ENCODE measurements around the gene LRP3.

DNA sequence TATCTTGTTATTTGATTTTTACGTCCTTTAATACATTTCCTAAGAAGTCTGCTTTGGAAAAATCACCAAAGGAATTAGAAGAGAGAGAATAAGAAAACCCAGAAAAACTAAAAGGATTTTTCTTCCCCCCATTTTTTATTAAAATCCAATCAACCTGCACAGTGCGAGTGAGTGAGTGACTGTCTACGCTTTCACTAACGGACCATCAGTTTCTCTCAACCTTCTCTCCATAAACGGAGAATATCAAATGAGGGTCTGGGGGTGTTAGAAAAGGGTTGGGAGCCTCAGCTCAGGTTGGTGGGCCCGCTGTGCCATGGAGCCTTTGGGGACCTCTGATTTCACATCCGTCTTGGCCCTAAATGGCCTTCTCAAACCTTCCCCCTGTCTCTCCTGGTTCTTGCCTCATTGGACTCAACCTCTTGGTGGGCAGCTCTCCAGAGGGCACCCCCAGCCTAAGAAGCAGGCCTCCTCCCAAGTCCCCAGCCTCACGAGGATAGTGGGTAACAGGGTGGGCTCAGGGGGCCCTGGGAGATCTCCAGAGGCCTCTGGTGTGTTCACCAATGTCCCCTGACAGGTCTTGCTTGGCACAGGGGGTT is 763 bp upstream of the LRP3 start:
- TF ChIP-seq, protein P1, sequence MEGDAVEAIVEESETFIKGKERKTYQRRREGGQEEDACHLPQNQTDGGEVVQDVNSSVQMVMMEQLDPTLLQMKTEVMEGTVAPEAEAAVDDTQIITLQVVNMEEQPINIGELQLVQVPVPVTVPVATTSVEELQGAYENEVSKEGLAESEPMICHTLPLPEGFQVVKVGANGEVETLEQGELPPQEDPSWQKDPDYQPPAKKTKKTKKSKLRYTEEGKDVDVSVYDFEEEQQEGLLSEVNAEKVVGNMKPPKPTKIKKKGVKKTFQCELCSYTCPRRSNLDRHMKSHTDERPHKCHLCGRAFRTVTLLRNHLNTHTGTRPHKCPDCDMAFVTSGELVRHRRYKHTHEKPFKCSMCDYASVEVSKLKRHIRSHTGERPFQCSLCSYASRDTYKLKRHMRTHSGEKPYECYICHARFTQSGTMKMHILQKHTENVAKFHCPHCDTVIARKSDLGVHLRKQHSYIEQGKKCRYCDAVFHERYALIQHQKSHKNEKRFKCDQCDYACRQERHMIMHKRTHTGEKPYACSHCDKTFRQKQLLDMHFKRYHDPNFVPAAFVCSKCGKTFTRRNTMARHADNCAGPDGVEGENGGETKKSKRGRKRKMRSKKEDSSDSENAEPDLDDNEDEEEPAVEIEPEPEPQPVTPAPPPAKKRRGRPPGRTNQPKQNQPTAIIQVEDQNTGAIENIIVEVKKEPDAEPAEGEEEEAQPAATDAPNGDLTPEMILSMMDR (IDR thresholded peaks at IDR 0.05; ENCODE audit: poor library complexity, severe bottlenecking), result no peak
- TF ChIP-seq EZH2 (IDR thresholded peaks at IDR 0.05; ENCODE audit: borderline replicate concordance, insufficient read depth, low read length, poor library complexity, severe bottlenecking) (no peak), EP300 (conservative IDR thresholded peaks at IDR 0.05; ENCODE audit: poor library complexity, severe bottlenecking) (no peak), TAF1 (IDR thresholded peaks at IDR 0.05; ENCODE audit: low read depth) (no peak), SMC3 (conservative IDR thresholded peaks at IDR 0.05; ENCODE audit: poor library complexity) (no peak)
- TF ChIP-seq, protein P2, sequence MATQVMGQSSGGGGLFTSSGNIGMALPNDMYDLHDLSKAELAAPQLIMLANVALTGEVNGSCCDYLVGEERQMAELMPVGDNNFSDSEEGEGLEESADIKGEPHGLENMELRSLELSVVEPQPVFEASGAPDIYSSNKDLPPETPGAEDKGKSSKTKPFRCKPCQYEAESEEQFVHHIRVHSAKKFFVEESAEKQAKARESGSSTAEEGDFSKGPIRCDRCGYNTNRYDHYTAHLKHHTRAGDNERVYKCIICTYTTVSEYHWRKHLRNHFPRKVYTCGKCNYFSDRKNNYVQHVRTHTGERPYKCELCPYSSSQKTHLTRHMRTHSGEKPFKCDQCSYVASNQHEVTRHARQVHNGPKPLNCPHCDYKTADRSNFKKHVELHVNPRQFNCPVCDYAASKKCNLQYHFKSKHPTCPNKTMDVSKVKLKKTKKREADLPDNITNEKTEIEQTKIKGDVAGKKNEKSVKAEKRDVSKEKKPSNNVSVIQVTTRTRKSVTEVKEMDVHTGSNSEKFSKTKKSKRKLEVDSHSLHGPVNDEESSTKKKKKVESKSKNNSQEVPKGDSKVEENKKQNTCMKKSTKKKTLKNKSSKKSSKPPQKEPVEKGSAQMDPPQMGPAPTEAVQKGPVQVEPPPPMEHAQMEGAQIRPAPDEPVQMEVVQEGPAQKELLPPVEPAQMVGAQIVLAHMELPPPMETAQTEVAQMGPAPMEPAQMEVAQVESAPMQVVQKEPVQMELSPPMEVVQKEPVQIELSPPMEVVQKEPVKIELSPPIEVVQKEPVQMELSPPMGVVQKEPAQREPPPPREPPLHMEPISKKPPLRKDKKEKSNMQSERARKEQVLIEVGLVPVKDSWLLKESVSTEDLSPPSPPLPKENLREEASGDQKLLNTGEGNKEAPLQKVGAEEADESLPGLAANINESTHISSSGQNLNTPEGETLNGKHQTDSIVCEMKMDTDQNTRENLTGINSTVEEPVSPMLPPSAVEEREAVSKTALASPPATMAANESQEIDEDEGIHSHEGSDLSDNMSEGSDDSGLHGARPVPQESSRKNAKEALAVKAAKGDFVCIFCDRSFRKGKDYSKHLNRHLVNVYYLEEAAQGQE (IDR thresholded peaks at IDR 0.05; ENCODE audit: borderline replicate concordance), result no peak

Data from neural cell (in vitro differentiated cells).